ENCODE measurements around the gene XCL2. TPM values are rescaled to one million over a fixed set of nuclear protein-coding genes. Genes with fewer than 3 reads are reported as not detected.

XCL2 gene
- total RNA-seq, 1 donor = 12.7 TPM

DNA sequence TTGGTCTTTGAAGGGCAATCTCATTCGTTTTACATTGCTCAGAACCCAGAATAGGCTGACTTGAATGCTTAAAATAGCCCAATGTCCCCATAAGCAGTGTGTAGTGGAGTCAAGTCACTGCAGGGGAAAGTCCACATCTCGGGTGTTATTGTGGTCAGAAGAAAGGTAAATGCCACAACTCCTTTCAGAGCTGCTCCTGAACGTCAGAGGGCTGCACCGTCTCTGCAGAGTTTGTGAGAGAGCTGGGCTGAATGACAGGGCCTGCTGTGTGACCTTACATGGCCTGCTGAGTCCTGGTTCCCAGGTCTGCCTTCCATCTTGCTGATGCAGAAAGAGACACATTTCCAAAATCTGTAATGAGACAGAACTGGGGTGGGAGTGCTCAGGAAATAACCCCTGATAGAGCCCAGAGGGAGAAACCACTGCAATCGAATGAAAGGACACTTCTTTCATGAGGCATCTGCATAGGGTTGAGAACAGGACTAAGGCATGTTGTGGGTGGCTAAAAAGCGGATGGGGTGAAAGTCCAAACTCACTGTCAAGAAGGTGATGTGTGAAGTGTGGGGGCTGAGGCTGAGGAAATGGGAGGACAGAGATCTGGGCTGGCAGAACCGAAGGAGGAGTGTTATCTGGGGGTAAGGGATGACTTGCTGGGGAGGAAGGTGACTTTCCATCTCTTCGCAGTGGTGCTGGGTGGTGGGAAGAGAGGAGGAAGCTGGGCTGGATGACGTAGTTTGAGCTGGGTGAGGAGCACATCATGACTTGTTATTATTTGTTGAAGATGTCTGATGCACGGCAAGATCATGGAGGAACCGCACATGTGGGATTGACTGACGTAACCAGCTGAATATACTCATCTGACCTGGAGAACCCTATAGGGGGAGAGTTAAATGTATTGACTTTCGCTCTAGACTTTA, 33.7 kb downstream of the XCL2 start:
- Histone ChIP-seq H3K4me1 (ENCODE audit: insufficient read depth, low read length) (peaks cover 41% of the 10 kb centered on the region), H3K4me3 (ENCODE audit: low read length) (no peak overlapping the region), H3K9me3 (ENCODE audit: low read depth, low read length) (no peaks in the 10 kb centered on the region), H3K27me3 (ENCODE audit: insufficient read depth, low read length) (no peaks in the 10 kb centered on the region)

DNA sequence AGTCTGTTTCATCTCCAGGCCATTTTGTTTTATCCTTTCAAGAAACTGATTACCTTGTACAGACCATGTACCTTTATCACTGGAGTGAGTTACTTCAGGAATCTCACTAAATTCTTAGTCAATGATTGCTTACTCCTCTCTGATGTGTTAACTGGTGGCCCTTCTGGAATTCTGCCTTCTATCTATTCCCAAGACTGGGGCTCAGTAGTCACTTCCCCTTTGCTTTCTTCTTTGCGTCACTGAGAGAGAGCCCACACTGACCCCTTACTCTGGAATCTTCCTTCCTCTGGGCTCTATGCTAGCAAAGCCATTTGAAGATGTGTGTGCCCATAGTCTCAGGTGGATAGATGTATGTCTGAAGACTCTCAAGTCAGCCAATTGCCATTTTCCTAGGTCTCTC, 34.6 kb downstream of the XCL2 start:
- Histone ChIP-seq H3K27me3 (ENCODE audit: insufficient read depth, low read length) (no peaks in the 10 kb centered on the region), H3K4me1 (ENCODE audit: insufficient read depth, low read length) (peaks cover 41% of the 10 kb centered on the region)

DNA sequence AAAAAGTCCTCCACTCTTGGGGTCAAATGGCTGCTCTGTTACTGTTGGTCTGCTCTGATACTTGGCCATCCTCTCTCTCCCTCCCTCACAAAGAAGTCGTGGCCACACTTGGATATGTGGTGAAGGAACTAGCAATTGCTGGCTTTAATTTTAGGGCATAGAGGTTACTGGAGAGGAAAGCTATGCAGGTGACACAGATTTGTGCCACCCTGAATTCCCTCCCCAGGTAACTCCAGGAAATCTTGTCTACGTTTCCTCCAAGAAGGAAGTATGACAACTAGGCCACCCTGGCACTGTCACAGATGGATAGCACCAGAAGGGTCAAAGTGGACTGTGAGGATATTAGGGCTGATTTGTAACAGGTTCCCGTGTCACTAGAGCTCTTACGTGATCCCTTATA, 36.0 kb downstream of the XCL2 start:
- Histone ChIP-seq H3K27me3 (ENCODE audit: insufficient read depth, low read length) (no peaks in the 10 kb centered on the region), H3K4me1 (ENCODE audit: insufficient read depth, low read length) (peaks cover 41% of the 10 kb centered on the region), H3K4me3 (ENCODE audit: low read length) (no peak overlapping the region)

More for the DNA sequence above, 34.6 kb downstream of the XCL2 start:
- H3K4me3 ChIP-seq (ENCODE audit: low read length) = no peak overlapping the region
- no peaks in the 10 kb centered on the region for H3K9me3 ChIP-seq (ENCODE audit: low read depth, low read length)

DNA sequence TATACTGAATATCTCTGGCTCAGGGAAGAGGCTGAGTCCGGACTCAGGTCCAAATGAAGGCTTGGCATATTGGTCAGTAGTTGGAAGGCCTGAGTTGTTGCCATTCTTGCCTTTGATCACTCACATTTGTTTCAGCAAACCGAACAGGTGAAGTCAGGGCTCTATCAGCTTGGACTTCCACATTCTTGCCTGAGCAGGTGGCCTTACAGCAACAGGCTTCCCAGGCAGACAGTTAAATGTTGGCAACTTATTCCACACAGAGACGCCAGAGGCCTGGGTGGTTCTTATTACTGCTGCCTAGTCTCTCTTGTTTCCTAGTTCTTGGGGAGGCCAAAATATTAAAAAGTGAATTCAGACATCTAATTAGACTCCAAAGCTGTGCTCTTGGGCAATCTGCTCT, 36.6 kb downstream of the XCL2 start:
- no peaks in the 10 kb centered on the region for H3K27me3 ChIP-seq (ENCODE audit: insufficient read depth, low read length)
- H3K9me3 ChIP-seq (ENCODE audit: low read depth, low read length) = no peaks in the 10 kb centered on the region
- H3K4me3 ChIP-seq (ENCODE audit: low read length) = no peak overlapping the region
- peaks cover 41% of the 10 kb centered on the region for H3K4me1 ChIP-seq (ENCODE audit: insufficient read depth, low read length)

More for the DNA sequence above, 36.0 kb downstream of the XCL2 start:
- H3K9me3 ChIP-seq (ENCODE audit: low read depth, low read length) = no peaks in the 10 kb centered on the region

GRCh38 chr1:168506204-168506819, 37.5 kb downstream of the XCL2 start:
- H3K4me3 ChIP-seq (ENCODE audit: low read length) = no peak overlapping the region
- no peaks in the 10 kb centered on the region for H3K27me3 ChIP-seq (ENCODE audit: insufficient read depth, low read length)
- peaks cover 44% of the 10 kb centered on the region for H3K4me1 ChIP-seq (ENCODE audit: insufficient read depth, low read length)
- H3K9me3 ChIP-seq (ENCODE audit: low read depth, low read length) = no peaks in the 10 kb centered on the region

GRCh38 chr1:168505006-168505405, 38.8 kb downstream of the XCL2 start:
- peaks cover 44% of the 10 kb centered on the region for H3K4me1 ChIP-seq (ENCODE audit: insufficient read depth, low read length)
- no peaks in the 10 kb centered on the region for H3K27me3 ChIP-seq (ENCODE audit: insufficient read depth, low read length)
- H3K4me3 ChIP-seq (ENCODE audit: low read length) = no peak overlapping the region
- H3K9me3 ChIP-seq (ENCODE audit: low read depth, low read length) = no peaks in the 10 kb centered on the region

DNA sequence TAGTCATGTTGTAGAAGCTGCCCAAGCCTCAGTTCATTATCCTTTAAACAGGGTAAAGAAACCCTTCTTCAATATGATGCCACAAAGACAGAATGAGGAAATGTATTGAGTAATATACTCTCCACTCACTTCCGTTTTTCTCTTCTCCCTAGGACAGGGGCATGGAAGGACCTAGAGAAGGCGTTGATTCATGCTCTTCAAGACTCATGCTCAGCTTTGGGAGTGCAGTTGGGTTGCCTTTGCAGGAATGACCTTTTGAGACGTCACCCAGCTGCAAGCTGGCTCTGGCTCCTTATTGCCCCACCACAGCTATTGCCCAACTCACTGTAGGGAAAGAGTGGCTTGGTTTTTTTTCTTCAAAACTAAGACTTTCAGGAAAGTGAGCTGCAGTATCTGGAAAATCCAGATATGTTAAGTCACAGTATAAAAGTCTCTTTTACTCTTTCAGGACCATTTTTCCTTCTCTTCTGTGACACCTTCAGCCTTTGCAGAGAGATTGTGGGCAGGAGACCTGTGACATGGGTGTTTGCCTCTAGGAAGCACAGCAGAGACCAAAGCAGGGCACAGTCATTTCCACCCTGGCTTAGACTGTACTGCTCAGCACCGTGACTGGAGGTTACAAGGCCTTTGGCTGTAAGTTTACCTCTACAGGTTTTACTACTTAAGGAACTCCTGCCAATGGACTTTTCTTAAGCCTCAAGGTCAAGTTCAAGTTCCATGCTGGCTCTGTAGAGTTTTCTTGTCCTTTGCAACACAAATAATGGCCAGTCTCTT, 39.5 kb downstream of the XCL2 start:
- no peaks in the 10 kb centered on the region for H3K27me3 ChIP-seq (ENCODE audit: insufficient read depth, low read length)
- no peaks in the 10 kb centered on the region for H3K9me3 ChIP-seq (ENCODE audit: low read depth, low read length)
- H3K4me1 ChIP-seq (ENCODE audit: insufficient read depth, low read length) = peaks cover 44% of the 10 kb centered on the region
- no peak overlapping the region for H3K4me3 ChIP-seq (ENCODE audit: low read length)

DNA sequence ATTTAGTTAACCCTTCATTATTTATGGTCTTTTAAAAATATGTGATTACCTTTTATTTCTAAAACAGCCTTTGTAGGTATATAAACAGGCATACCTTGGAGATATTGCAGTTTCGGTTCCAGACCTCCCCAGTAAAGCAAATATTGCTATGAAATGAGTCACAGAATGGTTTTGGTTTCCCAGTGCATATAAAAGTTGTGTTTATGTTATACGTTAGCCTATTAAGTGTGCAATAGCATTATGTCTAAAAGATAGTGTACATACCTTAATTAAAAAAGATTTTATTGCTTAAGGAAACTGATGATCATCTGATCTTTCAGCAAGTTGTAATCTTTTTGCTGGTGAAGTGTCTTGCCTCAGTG, 44.1 kb downstream of the XCL2 start:
- no peaks in the 10 kb centered on the region for H3K27me3 ChIP-seq (ENCODE audit: insufficient read depth, low read length)
- H3K9me3 ChIP-seq (ENCODE audit: low read depth, low read length) = no peaks in the 10 kb centered on the region
- H3K4me3 ChIP-seq (ENCODE audit: low read length) = no peak overlapping the region
- H3K4me1 ChIP-seq (ENCODE audit: insufficient read depth, low read length) = peaks cover 28% of the 10 kb centered on the region

- H3K4me1 ChIP-seq (ENCODE audit: insufficient read depth, low read length) = peaks cover 22% of the 10 kb centered on the region
- H3K27me3 ChIP-seq (ENCODE audit: insufficient read depth, low read length) = no peaks in the 10 kb centered on the region
- H3K9me3 ChIP-seq (ENCODE audit: low read depth, low read length) = no peaks in the 10 kb centered on the region
- no peak overlapping the region for H3K4me3 ChIP-seq (ENCODE audit: low read length)
Observed at GRCh38 chr1:168498956-168499687, 44.7 kb downstream of the XCL2 start.

GRCh38 chr1:168498159-168498631, 45.6 kb downstream of the XCL2 start:
- Histone ChIP-seq H3K4me1 (ENCODE audit: insufficient read depth, low read length) (peaks cover 13% of the 10 kb centered on the region), H3K27me3 (ENCODE audit: insufficient read depth, low read length) (no peaks in the 10 kb centered on the region), H3K4me3 (ENCODE audit: low read length) (no peak overlapping the region), H3K9me3 (ENCODE audit: low read depth, low read length) (no peaks in the 10 kb centered on the region)

- Histone ChIP-seq H3K9me3 (ENCODE audit: low read depth, low read length) (no peaks in the 10 kb centered on the region), H3K4me1 (ENCODE audit: insufficient read depth, low read length) (peaks cover 6% of the 10 kb centered on the region), H3K4me3 (ENCODE audit: low read length) (no peak overlapping the region), H3K27me3 (ENCODE audit: insufficient read depth, low read length) (no peaks in the 10 kb centered on the region)
Observed at GRCh38 chr1:168497376-168497950, 46.3 kb downstream of the XCL2 start.

DNA sequence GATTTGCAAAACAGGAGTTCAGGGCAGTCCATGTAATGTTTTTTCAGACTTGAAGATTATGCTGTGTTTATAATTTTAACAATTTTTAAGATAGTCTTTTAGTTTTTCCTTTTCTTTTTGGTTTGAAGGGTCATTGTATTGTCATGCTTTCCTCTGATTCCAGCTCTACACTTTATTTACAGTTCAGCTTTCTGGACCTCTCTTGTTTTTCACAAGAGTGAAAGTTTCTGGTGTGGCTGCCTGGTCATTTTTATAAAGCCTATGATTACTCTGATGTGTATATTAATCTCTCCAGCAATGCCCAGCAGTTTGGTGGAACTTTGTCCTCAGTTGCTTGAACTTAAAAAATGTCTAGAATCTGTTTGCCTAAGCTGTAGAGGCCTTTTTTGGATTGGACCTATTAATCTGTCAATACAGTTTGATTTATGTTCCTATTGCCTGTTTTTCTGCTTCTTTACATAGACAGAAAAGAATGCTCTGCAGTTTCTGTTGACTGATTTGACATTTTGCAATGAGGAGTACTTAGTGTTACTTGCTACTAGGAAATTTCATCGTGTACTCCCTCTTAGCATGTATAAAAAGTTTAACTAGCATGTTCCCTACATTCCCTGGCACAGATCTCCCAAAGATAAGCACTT, 52.2 kb downstream of the XCL2 start:
- Histone ChIP-seq H3K4me3 (ENCODE audit: low read length) (no peak overlapping the region), H3K9me3 (ENCODE audit: low read depth, low read length) (no peaks in the 10 kb centered on the region), H3K27me3 (ENCODE audit: insufficient read depth, low read length) (no peaks in the 10 kb centered on the region), H3K4me1 (ENCODE audit: insufficient read depth, low read length) (peaks cover 3% of the 10 kb centered on the region)
